Activated CD4-positive, alpha-beta T cell treated with anti-CD3 and anti-CD28 coated beads for 36 hours (primary cell): ENCODE data around the gene AMMECR1. TPM values are rescaled to one million over a fixed set of nuclear protein-coding genes. Genes with fewer than 3 reads are reported as not detected.

ENCODE experiments used
- ATAC-seq: fragments of 200-7000 bp; cut with Tn5 transposase; one replicate; pipeline ENCODE4 v1.10.0; 2021; ENCODE audit warnings: mild to moderate bottlenecking, moderate library complexity
- CTCF ChIA-PET: fragments of 350-600 bp; sonication (Branson Sonifier 250); formaldehyde crosslinking; loops from one replicate; lab custom pipeline; 2021; ENCODE audit warnings: antibody characterized with exemption; lab: Charles Lee
- POLR2A ChIA-PET: fragments of 350-600 bp; sonication (Branson Sonifier 250); formaldehyde crosslinking; loops from one replicate; lab custom pipeline; 2021; ENCODE audit warnings: antibody characterized with exemption, inconsistent platforms; lab: Charles Lee
- DNase-seq: peaks from one replicate; pipeline ENCODE4 v3.0.0-alpha.2; 2020
- H3K27ac Mint-ChIP-seq: one replicate; pipeline ENCODE4 v1.8.0; 2021; ENCODE audit warnings: mixed read lengths
- H3K27me3 Mint-ChIP-seq: one replicate; pipeline ENCODE4 v1.8.0; 2021; ENCODE audit warnings: mixed read lengths
- H3K36me3 Mint-ChIP-seq: one replicate; pipeline ENCODE4 v1.8.0; 2021; ENCODE audit warnings: low read depth, mixed read lengths
- H3K4me1 Mint-ChIP-seq: one replicate; pipeline ENCODE4 v1.8.0; 2021; ENCODE audit warnings: mixed read lengths
- H3K4me3 Mint-ChIP-seq: one replicate; pipeline ENCODE4 v1.8.0; 2021; ENCODE audit warnings: mild to moderate bottlenecking, moderate library complexity, mixed read lengths
- H3K9me3 Mint-ChIP-seq: one replicate; pipeline ENCODE4 v1.8.0; 2021; ENCODE audit warnings: low read depth, mixed read lengths
- intact Hi-C, 2 experiments: fragments of 100-400 bp; cut with DNase I in 1 of 2; cut with micrococcal nuclease in 1 of 2; formaldehyde crosslinking; loops; one replicate each; pipeline versions ENCODE4 v1.14.2 to v1.15.1; 2022 to 2024; cut with DNase I, micrococcal nuclease
- total RNA-seq, 2 experiments: library from RNA; stranded (reverse); gene quantifications; one replicate each; pipeline ENCODE4 v1.2.3, GENCODE V29; 2021

Gene AMMECR1
- total RNA-seq, 2 experiments from 2014 or later: 6.9 to 7.6 TPM

DNA sequence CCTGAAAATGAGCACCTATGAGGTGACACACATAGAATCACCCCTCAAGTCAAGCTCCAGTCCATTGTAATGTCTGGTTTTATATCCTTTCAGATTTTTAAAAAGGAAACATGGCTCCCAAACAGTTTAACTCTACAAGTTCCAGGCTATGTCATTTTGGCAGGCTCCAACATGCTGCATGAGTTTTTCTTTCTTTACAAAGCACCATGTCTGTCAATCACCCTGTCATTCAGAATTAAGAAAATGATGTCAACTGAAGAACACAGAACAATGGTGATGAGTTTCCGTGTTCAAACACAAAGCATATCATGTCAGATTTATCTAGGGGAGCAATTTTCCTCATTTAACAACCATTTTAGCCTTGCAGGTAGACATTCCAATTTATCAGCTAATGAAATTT, 106.5 kb downstream of the AMMECR1 start:
- intact Hi-C loops: no loop called here
- no peak for DNase-seq
- H3K4me1 Mint-ChIP-seq: peaks cover 9% of the 10 kb centered on the region
- peaks cover 8% of the 10 kb centered on the region for H3K36me3 Mint-ChIP-seq
- no peaks in the 10 kb centered on the region for H3K27me3 Mint-ChIP-seq
- ChIA-PET CTCF (interaction anchor here (1.1 to 1.5 kb wide), 2 partner anchors 8 to 16 kb away, joined by 3 to 4 read pairs; no protein-coding TSS in a partner anchor), POLR2A (interaction anchor here (0.8 kb wide), 1 partner anchor 1566 kb away, joined by 3 read pairs; no protein-coding TSS in a partner anchor)
- no peaks in the 10 kb centered on the region for H3K9me3 Mint-ChIP-seq
- no peak overlapping the region for H3K4me3 Mint-ChIP-seq
- H3K27ac Mint-ChIP-seq: no peak overlapping the region
- ATAC-seq: no peak

DNA sequence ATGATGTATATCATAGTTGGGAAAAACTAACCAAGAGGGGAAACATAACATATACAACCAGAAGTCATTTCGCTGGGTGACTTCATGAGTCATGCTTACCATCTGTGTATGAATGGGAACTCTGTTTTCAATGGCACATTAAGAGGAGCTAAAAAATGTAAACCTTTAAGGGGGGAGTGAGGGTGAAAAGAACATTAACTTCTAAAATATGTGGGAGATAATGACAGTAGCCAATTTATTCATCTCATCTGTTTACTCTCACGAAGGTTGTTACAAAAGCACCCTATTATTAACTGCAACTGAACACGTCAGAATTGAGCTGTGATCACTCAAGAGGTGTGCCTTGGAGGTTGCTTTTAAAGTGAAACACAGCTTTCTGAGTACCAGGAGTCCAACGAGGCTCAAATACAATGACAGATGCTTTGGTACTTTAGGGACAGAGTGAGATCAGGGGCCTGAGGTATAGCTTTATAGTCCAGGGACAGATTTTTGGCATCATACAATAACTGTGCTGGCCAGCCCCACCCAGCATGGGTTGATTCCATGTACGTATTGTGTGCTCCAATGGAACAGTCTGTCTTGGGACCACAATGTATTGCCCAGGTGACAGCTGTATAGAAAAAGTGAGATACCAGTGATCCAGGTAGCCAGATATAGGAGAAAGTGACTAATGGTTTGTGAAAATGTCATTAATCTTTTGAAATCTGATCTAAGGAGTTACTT, 107.3 kb downstream of the AMMECR1 start:
- no peak overlapping the region for H3K4me3 Mint-ChIP-seq
- H3K9me3 Mint-ChIP-seq: no peaks in the 10 kb centered on the region
- H3K27me3 Mint-ChIP-seq: no peaks in the 10 kb centered on the region
- no peak for DNase-seq
- no peak overlapping the region for H3K27ac Mint-ChIP-seq
- POLR2A ChIA-PET: no interaction called here
- peaks cover 6% of the 10 kb centered on the region for H3K36me3 Mint-ChIP-seq
- peak; percentile 44 for ATAC-seq
- CTCF ChIA-PET: interaction anchor here (1.1 to 1.5 kb wide), 3 partner anchors 9 to 196 kb away, joined by 3 to 4 read pairs (median 4); partner anchors contain the start of gene AMMECR1
- intact Hi-C loops: no loop called here
- peaks cover 13% of the 10 kb centered on the region for H3K4me1 Mint-ChIP-seq

DNA sequence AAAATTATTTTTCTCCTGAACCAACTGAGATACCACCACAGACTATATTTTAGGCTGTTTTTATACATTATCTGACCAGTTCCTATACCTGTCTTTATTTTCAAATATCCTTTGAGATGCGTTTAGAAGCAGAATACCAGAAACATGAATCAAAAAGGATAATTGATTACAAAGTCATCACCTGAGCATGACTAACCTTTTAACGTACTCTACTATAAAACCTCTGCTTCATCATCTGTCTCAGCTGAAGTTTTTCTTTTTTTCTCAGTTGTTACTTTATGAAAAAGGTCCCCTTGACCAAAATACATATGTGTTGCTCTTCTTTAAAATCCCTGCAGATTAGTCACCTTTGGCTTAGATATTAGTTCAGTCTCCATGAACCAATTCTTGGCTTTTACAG, 109.8 kb downstream of the AMMECR1 start:
- DNase-seq (no peak), ATAC-seq (no peak)
- Mint-ChIP-seq H3K4me3 (no peak overlapping the region), H3K36me3 (peaks cover 1% of the 10 kb centered on the region), H3K27me3 (no peaks in the 10 kb centered on the region), H3K9me3 (no peaks in the 10 kb centered on the region), H3K4me1 (peaks cover 19% of the 10 kb centered on the region), H3K27ac (no peak overlapping the region)
- POLR2A ChIA-PET: no interaction called here
- intact Hi-C loops: loop anchor here in 1 of 2 experiments (10.0 kb wide), 1 partner anchor 57 kb away; no protein-coding TSS in a partner anchor
- CTCF ChIA-PET: no interaction called here

DNA sequence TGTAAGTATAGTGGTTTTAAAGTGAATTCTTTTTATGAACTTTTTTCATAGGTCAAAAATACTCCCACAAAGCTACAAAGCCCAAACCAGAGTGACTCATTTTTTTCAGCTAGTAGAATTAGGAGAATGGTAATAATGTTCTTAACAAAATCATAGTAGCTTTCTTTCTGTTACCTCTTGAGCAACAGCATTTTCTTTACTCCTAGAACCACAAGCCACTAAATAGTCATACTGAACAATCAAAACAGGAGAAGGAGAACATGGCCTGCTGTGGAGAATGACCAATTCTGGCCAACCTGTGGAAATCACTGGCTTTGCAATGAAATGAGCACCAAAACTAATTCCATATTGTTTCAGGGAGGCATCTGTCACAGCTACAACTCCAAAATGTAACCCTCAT, 112.9 kb downstream of the AMMECR1 start:
- H3K4me3 Mint-ChIP-seq: no peak overlapping the region
- H3K9me3 Mint-ChIP-seq: no peaks in the 10 kb centered on the region
- DNase-seq: no peak
- peaks cover 5% of the 10 kb centered on the region for H3K36me3 Mint-ChIP-seq
- ATAC-seq: peak; percentile 64
- intact Hi-C loops: loop anchor here in 1 of 2 experiments (10.0 kb wide), 1 partner anchor 60 kb away; no protein-coding TSS in a partner anchor
- no peaks in the 10 kb centered on the region for H3K27me3 Mint-ChIP-seq
- no peak overlapping the region for H3K27ac Mint-ChIP-seq
- H3K4me1 Mint-ChIP-seq: peaks cover 23% of the 10 kb centered on the region
- ChIA-PET CTCF (interaction anchor here (0.5 to 1.9 kb wide), 5 partner anchors 16 to 67 kb away, joined by 3 to 5 read pairs (median 3); no protein-coding TSS in a partner anchor), POLR2A (interaction anchor here (0.9 kb wide), 1 partner anchor 24 kb away, joined by 3 read pairs; no protein-coding TSS in a partner anchor)

DNA sequence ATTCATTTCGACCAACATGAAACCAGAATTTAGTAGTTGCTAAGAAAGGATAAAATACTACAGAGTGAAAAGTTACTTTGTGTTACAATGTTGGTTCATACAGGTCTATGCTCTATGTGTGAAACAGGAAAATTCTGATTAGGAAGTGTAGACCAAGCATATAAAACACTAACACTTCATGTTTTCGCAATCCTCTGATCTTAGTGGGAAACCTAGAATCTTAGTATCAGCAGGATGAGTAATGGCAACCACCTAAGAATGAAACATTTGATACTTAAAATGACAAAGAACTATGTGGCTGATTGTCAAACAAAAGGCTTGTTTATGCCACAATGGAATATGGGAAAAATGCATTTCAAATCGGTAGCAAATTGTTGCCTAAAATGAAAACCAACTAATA, 116.1 kb downstream of the AMMECR1 start:
- ChIA-PET POLR2A (no interaction called here), CTCF (no interaction called here)
- no peaks in the 10 kb centered on the region for H3K27me3 Mint-ChIP-seq
- peaks cover 23% of the 10 kb centered on the region for H3K4me1 Mint-ChIP-seq
- peaks cover 5% of the 10 kb centered on the region for H3K36me3 Mint-ChIP-seq
- H3K9me3 Mint-ChIP-seq: no peaks in the 10 kb centered on the region
- no peak overlapping the region for H3K27ac Mint-ChIP-seq
- no peak overlapping the region for H3K4me3 Mint-ChIP-seq
- intact Hi-C loops: loop anchor here in 1 of 2 experiments (10.0 kb wide), 1 partner anchor 63 kb away; no protein-coding TSS in a partner anchor
- peak; percentile 36 for ATAC-seq
- no peak for DNase-seq

DNA sequence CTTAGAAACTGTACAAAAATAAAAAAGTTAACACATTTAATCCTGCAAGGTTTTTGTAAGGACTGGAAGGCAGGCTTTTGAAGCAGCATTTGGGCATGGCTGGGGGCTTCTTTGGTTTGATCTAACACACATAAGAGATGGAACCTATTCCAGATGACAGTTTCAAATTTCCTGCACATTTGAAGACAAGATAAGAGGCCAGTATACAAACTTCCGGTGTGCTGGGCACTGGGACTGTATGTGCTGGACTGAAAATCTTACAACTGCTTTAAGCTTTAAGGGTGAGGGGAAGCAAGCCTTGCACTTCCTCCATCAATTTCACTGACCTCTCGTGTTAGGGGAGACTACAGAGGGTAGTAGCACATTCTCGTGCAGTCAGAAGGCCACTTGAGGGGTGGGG, 122.9 kb downstream of the AMMECR1 start:
- CTCF ChIA-PET: interaction anchor here (0.6 kb wide), 1 partner anchor 179 kb away, joined by 3 read pairs; no protein-coding TSS in a partner anchor
- Mint-ChIP-seq H3K27me3 (no peaks in the 10 kb centered on the region), H3K27ac (no peak overlapping the region), H3K36me3 (no peaks in the 10 kb centered on the region), H3K9me3 (no peaks in the 10 kb centered on the region), H3K4me3 (no peak overlapping the region), H3K4me1 (no peaks in the 10 kb centered on the region)
- POLR2A ChIA-PET: no interaction called here
- DNase-seq (no peak), ATAC-seq (no peak)
- intact Hi-C loops: loop anchor here in 1 of 2 experiments (10.0 kb wide), 1 partner anchor 120 kb away; the partner anchor contains the start of gene AMMECR1

DNA sequence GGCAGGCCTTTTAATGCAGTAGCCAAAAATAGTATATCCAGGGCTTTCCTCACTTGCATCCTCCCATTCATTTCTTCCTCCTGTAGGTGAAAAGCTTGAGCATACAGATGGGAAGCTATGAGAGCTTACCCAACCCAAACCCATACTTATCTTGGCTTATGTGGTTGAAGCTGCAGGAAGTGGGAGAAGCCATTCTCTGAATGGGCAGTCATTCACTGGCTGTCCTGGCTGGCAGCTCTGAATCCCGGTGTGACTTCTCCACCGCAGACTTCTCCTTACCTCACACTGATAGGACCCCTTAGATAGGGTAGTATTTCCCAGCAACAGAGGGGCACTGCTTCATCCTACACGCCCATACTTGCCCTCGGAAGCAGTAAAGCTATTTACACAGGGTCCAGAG, 125.4 kb downstream of the AMMECR1 start:
- ATAC-seq: no peak
- H3K9me3 Mint-ChIP-seq: no peaks in the 10 kb centered on the region
- no peak for DNase-seq
- H3K36me3 Mint-ChIP-seq: no peaks in the 10 kb centered on the region
- H3K4me1 Mint-ChIP-seq: peaks cover 16% of the 10 kb centered on the region
- ChIA-PET POLR2A (no interaction called here), CTCF (interaction anchor here (1.4 kb wide), 1 partner anchor 215 kb away, joined by 4 read pairs; no protein-coding TSS in a partner anchor)
- intact Hi-C loops: loop anchor here in 1 of 2 experiments (10.0 kb wide), 1 partner anchor 122 kb away; the partner anchor contains the start of gene AMMECR1
- H3K4me3 Mint-ChIP-seq: no peak overlapping the region
- peak overlapping the region; percentile 19 for H3K27ac Mint-ChIP-seq
- no peaks in the 10 kb centered on the region for H3K27me3 Mint-ChIP-seq

DNA sequence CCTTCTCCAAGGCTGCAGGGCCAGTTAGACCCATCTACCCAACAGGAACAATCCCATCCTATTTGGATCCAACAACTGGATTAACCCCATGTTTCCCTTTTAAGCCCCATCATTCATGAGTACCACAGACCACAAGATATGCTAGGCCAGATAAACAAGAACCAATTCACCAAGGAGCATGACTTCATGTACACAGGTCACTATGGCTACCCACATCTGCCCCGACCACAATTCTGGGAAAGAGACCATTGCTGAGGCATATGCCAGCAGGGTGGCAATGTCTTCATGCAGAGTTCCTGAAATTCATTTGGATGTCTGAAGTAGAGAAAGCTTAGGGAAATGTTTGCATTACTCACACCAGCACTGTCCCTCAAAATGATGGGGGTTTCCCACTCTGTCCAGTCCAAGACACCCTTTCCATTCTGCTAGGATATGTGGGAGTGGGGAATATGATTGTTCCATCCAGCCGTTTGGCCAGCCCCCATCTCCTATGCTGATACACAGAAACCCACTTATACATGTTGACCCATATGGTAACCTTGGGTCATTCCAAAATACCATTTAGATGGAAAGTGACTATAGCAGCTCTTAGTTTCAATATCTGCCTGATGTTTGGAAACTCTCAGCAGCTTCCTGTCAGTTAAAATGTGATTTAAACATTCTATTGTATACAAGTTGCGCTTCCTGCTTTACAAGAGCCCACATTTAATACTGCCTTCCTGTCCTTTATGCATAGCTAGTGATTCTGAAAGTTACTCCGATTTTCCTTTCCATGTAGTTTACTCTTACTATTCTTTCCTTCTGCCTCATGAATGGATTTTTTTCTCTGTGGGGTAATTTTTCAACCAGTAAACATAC, 129.0 kb downstream of the AMMECR1 start:
- Mint-ChIP-seq H3K36me3 (peaks cover 3% of the 10 kb centered on the region), H3K27me3 (no peaks in the 10 kb centered on the region), H3K9me3 (peaks cover under 1% of the 10 kb centered on the region), H3K4me1 (peaks cover 16% of the 10 kb centered on the region), H3K4me3 (no peak overlapping the region), H3K27ac (peak overlapping the region; percentile 68)
- CTCF ChIA-PET: interaction anchor here (0.8 kb wide), 1 partner anchor 16 kb away, joined by 3 read pairs; no protein-coding TSS in a partner anchor
- intact Hi-C loops: no loop called here
- no peak for DNase-seq
- POLR2A ChIA-PET: interaction anchor here (0.5 kb wide), 1 partner anchor 184 kb away, joined by 3 read pairs; no protein-coding TSS in a partner anchor
- ATAC-seq: peak; percentile 65

DNA sequence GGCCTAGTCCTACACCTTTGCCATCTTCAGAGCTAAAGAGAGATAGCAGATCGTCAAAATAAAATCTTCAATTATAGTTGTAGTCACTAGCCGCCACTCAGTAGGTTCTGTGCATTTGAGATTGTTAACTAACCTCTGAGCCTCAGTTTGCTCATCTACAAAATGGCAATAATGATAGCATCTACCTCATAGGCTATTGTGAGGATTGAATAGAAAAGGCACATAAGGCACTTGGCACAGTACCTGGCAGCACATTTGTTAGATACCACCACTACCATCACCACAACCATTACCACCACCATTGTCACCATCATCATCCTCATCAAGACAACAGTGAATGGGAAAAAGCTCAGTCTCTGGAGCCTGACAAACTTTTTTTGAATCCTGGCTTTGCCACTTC, 134.6 kb downstream of the AMMECR1 start:
- no peak overlapping the region for H3K27ac Mint-ChIP-seq
- ATAC-seq (no peak), DNase-seq (no peak)
- intact Hi-C loops: no loop called here
- POLR2A ChIA-PET: no interaction called here
- peaks cover 7% of the 10 kb centered on the region for H3K36me3 Mint-ChIP-seq
- H3K9me3 Mint-ChIP-seq: peaks cover 2% of the 10 kb centered on the region
- H3K27me3 Mint-ChIP-seq: no peaks in the 10 kb centered on the region
- H3K4me1 Mint-ChIP-seq: peaks cover 6% of the 10 kb centered on the region
- no peak overlapping the region for H3K4me3 Mint-ChIP-seq
- CTCF ChIA-PET: interaction anchor here (1.2 kb wide), 1 partner anchor 238 kb away, joined by 3 read pairs; no protein-coding TSS in a partner anchor

DNA sequence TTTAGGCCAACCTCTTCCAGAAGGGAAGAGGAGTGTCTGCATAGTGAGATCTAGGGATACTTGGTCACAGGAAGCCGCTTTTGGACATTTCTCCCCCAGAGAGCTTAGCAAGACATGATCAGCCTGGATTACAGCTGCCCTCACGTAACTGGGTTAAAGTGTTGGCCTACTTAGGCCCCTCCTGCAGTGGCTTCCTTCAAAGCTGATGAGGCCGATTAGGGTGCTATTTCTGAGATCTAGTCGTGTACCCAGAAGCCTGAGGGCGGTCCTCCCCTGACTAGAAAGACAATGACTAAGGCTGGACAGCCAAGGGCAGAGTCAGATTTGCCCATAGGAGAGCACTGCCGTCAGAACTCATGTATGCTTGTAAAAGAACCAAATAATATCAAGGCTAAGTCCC, 135.0 kb downstream of the AMMECR1 start:
- DNase-seq (no peak), ATAC-seq (no peak)
- Mint-ChIP-seq H3K36me3 (peaks cover 7% of the 10 kb centered on the region), H3K4me3 (no peak overlapping the region), H3K27ac (no peak overlapping the region), H3K27me3 (no peaks in the 10 kb centered on the region), H3K4me1 (peaks cover 3% of the 10 kb centered on the region), H3K9me3 (peaks cover 2% of the 10 kb centered on the region)
- ChIA-PET POLR2A (no interaction called here), CTCF (interaction anchor here (0.7 kb wide), 1 partner anchor 21 kb away, joined by 3 read pairs; no protein-coding TSS in a partner anchor)
- intact Hi-C loops: no loop called here

DNA sequence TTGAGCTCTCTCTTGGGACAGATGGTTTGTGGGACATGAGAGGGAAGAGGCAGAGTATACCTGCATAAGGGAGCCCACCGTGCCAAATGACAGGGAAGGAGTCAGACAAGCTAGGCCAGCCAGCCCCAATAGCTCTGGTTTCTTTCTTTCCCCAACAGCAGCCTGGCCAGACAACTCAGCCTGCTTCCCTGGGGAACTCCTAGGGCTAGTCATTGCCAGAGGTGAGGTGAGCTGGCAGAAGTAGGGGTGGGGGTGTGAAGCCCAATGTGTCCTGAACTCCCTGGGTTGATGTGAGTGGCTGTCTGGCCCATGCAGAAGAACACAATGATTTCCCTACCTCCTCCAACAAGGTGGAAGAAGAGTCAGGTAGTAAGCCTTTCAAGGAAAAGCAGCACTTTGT, 135.5 kb downstream of the AMMECR1 start:
- Mint-ChIP-seq H3K27me3 (no peaks in the 10 kb centered on the region), H3K4me1 (peaks cover 3% of the 10 kb centered on the region), H3K4me3 (no peak overlapping the region), H3K9me3 (peaks cover 2% of the 10 kb centered on the region), H3K36me3 (peaks cover 7% of the 10 kb centered on the region), H3K27ac (no peak overlapping the region)
- ATAC-seq (peak; percentile 65), DNase-seq (peak; percentile 24)
- CTCF ChIA-PET: interaction anchor here (0.7 kb wide), 1 partner anchor 22 kb away, joined by 3 read pairs; no protein-coding TSS in a partner anchor
- intact Hi-C loops: no loop called here
- POLR2A ChIA-PET: no interaction called here
